WTC11 (cell line): ENCODE measurements around the gene ARHGAP18. TPM values are rescaled to one million over a fixed set of nuclear protein-coding genes. Genes with fewer than 3 reads are reported as not detected.

Source experiments
- ATAC-seq: fragments of 200-7000 bp; cut with Tn5 transposase; 2 replicates; pipeline ENCODE4 v1.10.0; 2021; ENCODE audit warnings: mild to moderate bottlenecking, moderate library complexity
- CTCF ChIA-PET: fragments of 300-600 bp; sonication (Branson Sonifier 250); formaldehyde crosslinking; loops from one replicate; lab custom pipeline; 2021; ENCODE audit warnings: antibody characterized with exemption; lab: Charles Lee
- POLR2A ChIA-PET: fragments of 350-600 bp; sonication (Branson Sonifier 250); formaldehyde crosslinking; loops from one replicate; lab custom pipeline; 2021; ENCODE audit warnings: antibody characterized with exemption; lab: Charles Lee
- DNase-seq: peaks from one replicate; pipeline ENCODE4 v3.0.0; 2021; ENCODE audit warnings: low spot score
- H3K27ac Mint-ChIP-seq: 2 replicates; pipeline ENCODE4 v1.8.0; 2021; ENCODE audit warnings: mixed read lengths
- H3K27me3 Mint-ChIP-seq: 2 replicates; pipeline ENCODE4 v1.8.0; 2021; ENCODE audit warnings: low read depth, mild to moderate bottlenecking, moderate library complexity, mixed read lengths
- H3K36me3 Mint-ChIP-seq: 2 replicates; pipeline ENCODE4 v1.8.0; 2021; ENCODE audit warnings: mixed read lengths
- H3K4me1 Mint-ChIP-seq: 2 replicates; pipeline ENCODE4 v1.8.0; 2022; ENCODE audit warnings: mixed read lengths
- H3K4me3 Mint-ChIP-seq: 2 replicates; pipeline ENCODE4 v1.8.0; 2021; ENCODE audit warnings: mild to moderate bottlenecking, moderate library complexity, mixed read lengths
- H3K9me3 Mint-ChIP-seq: 2 replicates; pipeline ENCODE4 v1.8.0; 2021; ENCODE audit warnings: mixed read lengths
- AR ChIP-seq: fragments of 250-450 bp; sonication (Bioruptor Pico); IDR thresholded peaks from 2 replicates; pipeline ENCODE4 v1.9.0; 2021; ENCODE audit warnings: mild to moderate bottlenecking
- ATF3 ChIP-seq: sonication (generic); formaldehyde crosslinking; conservative IDR thresholded peaks from 2 replicates; pipeline ENCODE4 v1.8.1; 2022; ENCODE audit warnings: mild to moderate bottlenecking, missing genetic modification reagents
- IRF2 ChIP-seq: sonication (generic); formaldehyde crosslinking; IDR thresholded peaks from 2 replicates; pipeline ENCODE4 v1.8.0; 2022; ENCODE audit warnings: low read depth, missing genetic modification reagents, borderline replicate concordance
- MLX ChIP-seq: sonication (generic); formaldehyde crosslinking; IDR thresholded peaks from 2 replicates; pipeline ENCODE4 v1.8.1; 2023; ENCODE audit warnings: mild to moderate bottlenecking, missing genetic modification reagents, moderate library complexity
- NFATC4 ChIP-seq: fragments of 250-450 bp; sonication (Bioruptor Pico); IDR thresholded peaks from 2 replicates; pipeline ENCODE4 v1.9.0; 2021; ENCODE audit warnings: mild to moderate bottlenecking
- SMAD3 ChIP-seq: sonication (generic); formaldehyde crosslinking; IDR thresholded peaks from 2 replicates; pipeline ENCODE4 v1.8.0; 2022; ENCODE audit warnings: missing genetic modification reagents, mild to moderate bottlenecking, borderline replicate concordance
- ZNF396 ChIP-seq: fragments of 250-450 bp; sonication (Bioruptor Pico); IDR thresholded peaks from 2 replicates; pipeline ENCODE4 v1.8.0; 2021; ENCODE audit warnings: mild to moderate bottlenecking, moderate library complexity, borderline replicate concordance
- ZSCAN18 ChIP-seq: fragments of 250-450 bp; sonication (Bioruptor Pico); IDR thresholded peaks from 2 replicates; pipeline ENCODE4 v2.1.2; 2022; ENCODE audit warnings: mild to moderate bottlenecking, moderate library complexity
- total RNA-seq: library from RNA; stranded (reverse); gene quantifications from 3 replicates; pipeline ENCODE4 v1.2.3, GENCODE V29; 2021
- TF ChIP-seq, protein P1 (sequence below): sonication (generic); formaldehyde crosslinking; IDR thresholded peaks from 2 replicates; pipeline ENCODE4 v1.8.0; 2023; ENCODE audit warnings: mild to moderate bottlenecking, missing genetic modification reagents

ARHGAP18 gene
- total RNA-seq, 1 experiment from 2014 or later: 4.6 TPM

- peaks cover 3% of the 10 kb centered on the region; the same call in 1 of the 2 replicates for H3K4me1 Mint-ChIP-seq
- CTCF ChIA-PET: interaction anchor here (0.6 to 1.9 kb wide), 2 partner anchors 40 to 903 kb away, joined by 4 to 7 read pairs; no protein-coding TSS in a partner anchor
- peaks cover 5% of the 10 kb centered on the region for H3K9me3 Mint-ChIP-seq
- no peaks in the 10 kb centered on the region for H3K27me3 Mint-ChIP-seq
- 0 out of 2 replicates have a peak, but pooled peaks cover under 1% of the 10 kb centered on the region for H3K36me3 Mint-ChIP-seq
- POLR2A ChIA-PET: no interaction called here
- no peak overlapping the region for H3K4me3 Mint-ChIP-seq
- no peak overlapping the region for H3K27ac Mint-ChIP-seq
- peak; percentile 64 for ATAC-seq
- no peak for DNase-seq
- TF ChIP-seq ZSCAN18 (CRISPR knock-in tag) (no peak), MLX (CRISPR knock-in tag) (no peak)
Measured at GRCh38 chr6:129539032-129539431, 170.9 kb downstream of the ARHGAP18 start.

- no peaks in the 10 kb centered on the region for H3K27me3 Mint-ChIP-seq
- H3K4me3 Mint-ChIP-seq: no peak overlapping the region
- ChIA-PET POLR2A (no interaction called here), CTCF (interaction anchor here (1.1 kb wide), 1 partner anchor 37 kb away, joined by 3 read pairs; no protein-coding TSS in a partner anchor)
- H3K4me1 Mint-ChIP-seq: peaks cover 3% of the 10 kb centered on the region; the same call in 1 of the 2 replicates
- no peak for TF ChIP-seq SMAD3 (CRISPR knock-in tag)
- no peak for TF ChIP-seq AR
- TF ChIP-seq, protein P1, sequence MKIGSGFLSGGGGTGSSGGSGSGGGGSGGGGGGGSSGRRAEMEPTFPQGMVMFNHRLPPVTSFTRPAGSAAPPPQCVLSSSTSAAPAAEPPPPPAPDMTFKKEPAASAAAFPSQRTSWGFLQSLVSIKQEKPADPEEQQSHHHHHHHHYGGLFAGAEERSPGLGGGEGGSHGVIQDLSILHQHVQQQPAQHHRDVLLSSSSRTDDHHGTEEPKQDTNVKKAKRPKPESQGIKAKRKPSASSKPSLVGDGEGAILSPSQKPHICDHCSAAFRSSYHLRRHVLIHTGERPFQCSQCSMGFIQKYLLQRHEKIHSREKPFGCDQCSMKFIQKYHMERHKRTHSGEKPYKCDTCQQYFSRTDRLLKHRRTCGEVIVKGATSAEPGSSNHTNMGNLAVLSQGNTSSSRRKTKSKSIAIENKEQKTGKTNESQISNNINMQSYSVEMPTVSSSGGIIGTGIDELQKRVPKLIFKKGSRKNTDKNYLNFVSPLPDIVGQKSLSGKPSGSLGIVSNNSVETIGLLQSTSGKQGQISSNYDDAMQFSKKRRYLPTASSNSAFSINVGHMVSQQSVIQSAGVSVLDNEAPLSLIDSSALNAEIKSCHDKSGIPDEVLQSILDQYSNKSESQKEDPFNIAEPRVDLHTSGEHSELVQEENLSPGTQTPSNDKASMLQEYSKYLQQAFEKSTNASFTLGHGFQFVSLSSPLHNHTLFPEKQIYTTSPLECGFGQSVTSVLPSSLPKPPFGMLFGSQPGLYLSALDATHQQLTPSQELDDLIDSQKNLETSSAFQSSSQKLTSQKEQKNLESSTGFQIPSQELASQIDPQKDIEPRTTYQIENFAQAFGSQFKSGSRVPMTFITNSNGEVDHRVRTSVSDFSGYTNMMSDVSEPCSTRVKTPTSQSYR (CRISPR knock-in tag): no peak
- no peak for TF ChIP-seq ATF3 (CRISPR knock-in tag)
- no peak for TF ChIP-seq IRF2
- H3K9me3 Mint-ChIP-seq: peaks cover 21% of the 10 kb centered on the region
- no peak overlapping the region for H3K27ac Mint-ChIP-seq
- ATAC-seq (no peak), DNase-seq (no peak)
- H3K36me3 Mint-ChIP-seq: 0 out of 2 replicates have a peak, but pooled peaks cover 2% of the 10 kb centered on the region
Measured at GRCh38 chr6:129536271-129536670, 173.7 kb downstream of the ARHGAP18 start.

- CTCF ChIA-PET: no interaction called here
- TF ChIP-seq NFATC4 (CRISPR knock-in tag): no peak
- no peak for TF ChIP-seq ZNF396
- Mint-ChIP-seq H3K27ac (no peak overlapping the region), H3K9me3 (peaks cover 21% of the 10 kb centered on the region), H3K4me1 (peaks cover 3% of the 10 kb centered on the region; the same call in 1 of the 2 replicates), H3K27me3 (no peaks in the 10 kb centered on the region), H3K4me3 (no peak overlapping the region), H3K36me3 (0 out of 2 replicates have a peak, but pooled peaks cover 2% of the 10 kb centered on the region)
- no peak for ATAC-seq
- DNase-seq: no peak
- POLR2A ChIA-PET: no interaction called here
Measured at GRCh38 chr6:129534926-129535325, 175.1 kb downstream of the ARHGAP18 start.

Other genes starting within 250 kb of the ARHGAP18 start
- gene TMEM244, start 151.1 kb upstream of the ARHGAP18 start, total RNA-seq: not detected in 3 replicates